Astrocyte of the spinal cord (primary cell): ENCODE results near the gene HNF1A.

Experiments
- DNase-seq: peaks from one replicate; pipeline ENCODE4 v3.0.0; 2011; ENCODE audit warnings: low read depth, low spot score
- H3K4me3 ChIP-seq: 2 replicates; pipeline ENCODE4 v1.5.1; 2011; ENCODE audit warnings: low read depth, mild to moderate bottlenecking, low read length, moderate library complexity
- CTCF ChIP-seq: IDR thresholded peaks from 2 replicates; pipeline ENCODE4 v1.5.1; 2012; ENCODE audit warnings: low read depth, mild to moderate bottlenecking, low read length, inconsistent platforms
- in situ Hi-C: cut with HindIII; loops from 2 replicates; pipeline ENCODE4 v1.10.0; 2017; ENCODE audit warnings: low sequenced_read_pairs

The HNF1A gene

GRCh38 chr12:120988234-120988633, 9.9 kb downstream of the HNF1A start:
- in situ Hi-C loops = no loop called here
- no peak for TF ChIP-seq CTCF
- DNase-seq = no peak
- no peak overlapping the region for H3K4me3 ChIP-seq

- TF ChIP-seq CTCF = no peak
- in situ Hi-C loops = no loop called here
- DNase-seq = no peak
- no peak overlapping the region for H3K4me3 ChIP-seq
Measured at GRCh38 chr12:120988658-120989057, 10.3 kb downstream of the HNF1A start.

- TF ChIP-seq CTCF = no peak
- H3K4me3 ChIP-seq = no peak overlapping the region
- in situ Hi-C loops = no loop called here
- no peak for DNase-seq
Measured at GRCh38 chr12:120989687-120990086, 11.3 kb downstream of the HNF1A start.

- no peak for TF ChIP-seq CTCF
- DNase-seq = no peak
- H3K4me3 ChIP-seq = no peak overlapping the region
- in situ Hi-C loops = no loop called here
Measured at GRCh38 chr12:120990487-120991055, 12.2 kb downstream of the HNF1A start.

GRCh38 chr12:120991965-120992364, 13.6 kb downstream of the HNF1A start:
- in situ Hi-C loops = no loop called here

GRCh38 chr12:120992989-120993388, 14.6 kb downstream of the HNF1A start:
- no peak for TF ChIP-seq CTCF
- DNase-seq = no peak
- no peak overlapping the region for H3K4me3 ChIP-seq
- in situ Hi-C loops = no loop called here

More at GRCh38 chr12:120991965-120992364, 13.6 kb downstream of the HNF1A start:
- no peak overlapping the region for H3K4me3 ChIP-seq
- TF ChIP-seq CTCF = no peak
- no peak for DNase-seq

- DNase-seq = no peak
- no peak for TF ChIP-seq CTCF
- in situ Hi-C loops = no loop called here
- no peak overlapping the region for H3K4me3 ChIP-seq
Measured at GRCh38 chr12:120993496-120993895, 15.2 kb downstream of the HNF1A start.
